Osteocyte (in vitro differentiated cells): ENCODE results near the gene CD22. TPM values are rescaled to one million over a fixed set of nuclear protein-coding genes. Genes with fewer than 3 reads are reported as not detected.

Experiments used
- DNase-seq: peaks from one replicate; pipeline ENCODE4 v3.0.0; 2021; ENCODE audit warnings: mixed read lengths; ENCODE audit not compliant: unreplicated experiment; ENCODE audit errors: extremely low spot score
- H3K27ac Mint-ChIP-seq: one replicate; pipeline ENCODE4 v1.8.0; 2021; ENCODE audit warnings: mild to moderate bottlenecking, mixed read lengths; ENCODE audit not compliant: unreplicated experiment
- H3K27me3 Mint-ChIP-seq: one replicate; pipeline ENCODE4 v1.8.0; 2021; ENCODE audit warnings: mixed read lengths; ENCODE audit not compliant: unreplicated experiment
- H3K36me3 Mint-ChIP-seq: one replicate; pipeline ENCODE4 v1.8.0; 2021; ENCODE audit warnings: mixed read lengths; ENCODE audit not compliant: unreplicated experiment
- H3K4me1 Mint-ChIP-seq: one replicate; pipeline ENCODE4 v1.8.0; 2021; ENCODE audit warnings: mixed read lengths; ENCODE audit not compliant: unreplicated experiment
- H3K4me3 Mint-ChIP-seq: one replicate; pipeline ENCODE4 v1.8.0; 2021; ENCODE audit warnings: mild to moderate bottlenecking, moderate library complexity, mixed read lengths; ENCODE audit not compliant: unreplicated experiment
- H3K9me3 Mint-ChIP-seq: one replicate; pipeline ENCODE4 v1.8.0; 2021; ENCODE audit warnings: mixed read lengths; ENCODE audit not compliant: unreplicated experiment
- CTCF ChIP-seq: fragments of 200-600 bp; sonication (generic); IDR thresholded peaks from 2 replicates; pipeline ENCODE4 v1.5.0; 2021; ENCODE audit warnings: antibody characterized with exemption, mild to moderate bottlenecking, moderate library complexity
- total RNA-seq: library from RNA; stranded (reverse); gene quantifications from 2 replicates; pipeline ENCODE4 v1.2.1, GENCODE V29; 2021

CD22 gene
- total RNA-seq, 1 donor from 2014 or later: not detected

- no peak overlapping the region for H3K4me3 Mint-ChIP-seq
- H3K27ac Mint-ChIP-seq: no peak overlapping the region
Measured at GRCh38 chr19:35329323-35329722, 336 bp downstream of the CD22 start.

GRCh38 chr19:35330475-35330874 lies 1.5 kb downstream of the CD22 start:
- DNase-seq: no peak
- Mint-ChIP-seq H3K36me3 (no peaks in the 10 kb centered on the region), H3K9me3 (no peaks in the 10 kb centered on the region), H3K27me3 (peaks cover 29% of the 10 kb centered on the region), H3K4me3 (no peak overlapping the region), H3K27ac (no peak overlapping the region), H3K4me1 (no peaks in the 10 kb centered on the region)
- no peak for TF ChIP-seq CTCF

More at GRCh38 chr19:35329323-35329722, 336 bp downstream of the CD22 start:
- peaks cover 31% of the 10 kb centered on the region for H3K27me3 Mint-ChIP-seq
- H3K9me3 Mint-ChIP-seq: no peaks in the 10 kb centered on the region
- no peaks in the 10 kb centered on the region for H3K4me1 Mint-ChIP-seq
- no peak for DNase-seq
- TF ChIP-seq CTCF: no peak
- no peaks in the 10 kb centered on the region for H3K36me3 Mint-ChIP-seq

GRCh38 chr19:35331551-35332214 lies 2.7 kb downstream of the CD22 start:
- H3K27me3 Mint-ChIP-seq: peaks cover 25% of the 10 kb centered on the region
- no peak overlapping the region for H3K4me3 Mint-ChIP-seq
- H3K36me3 Mint-ChIP-seq: no peaks in the 10 kb centered on the region
- DNase-seq: no peak
- H3K9me3 Mint-ChIP-seq: no peaks in the 10 kb centered on the region
- H3K4me1 Mint-ChIP-seq: no peaks in the 10 kb centered on the region
- no peak for TF ChIP-seq CTCF
- H3K27ac Mint-ChIP-seq: no peak overlapping the region

GRCh38 chr19:35332817-35333216 lies 3.8 kb downstream of the CD22 start:
- no peak overlapping the region for H3K27ac Mint-ChIP-seq
- peaks cover 16% of the 10 kb centered on the region for H3K27me3 Mint-ChIP-seq
- no peaks in the 10 kb centered on the region for H3K4me1 Mint-ChIP-seq
- no peak overlapping the region for H3K4me3 Mint-ChIP-seq
- no peak for TF ChIP-seq CTCF
- H3K9me3 Mint-ChIP-seq: no peaks in the 10 kb centered on the region
- DNase-seq: no peak
- no peaks in the 10 kb centered on the region for H3K36me3 Mint-ChIP-seq

GRCh38 chr19:35334144-35334753 lies 5.3 kb downstream of the CD22 start:
- DNase-seq: no peak
- Mint-ChIP-seq H3K36me3 (no peaks in the 10 kb centered on the region), H3K4me1 (no peaks in the 10 kb centered on the region), H3K9me3 (no peaks in the 10 kb centered on the region), H3K27me3 (peaks cover 15% of the 10 kb centered on the region), H3K4me3 (no peak overlapping the region), H3K27ac (no peak overlapping the region)
- no peak for TF ChIP-seq CTCF
